Measurements from ENCODE around the gene CCDC34.

The CCDC34 gene

DNA sequence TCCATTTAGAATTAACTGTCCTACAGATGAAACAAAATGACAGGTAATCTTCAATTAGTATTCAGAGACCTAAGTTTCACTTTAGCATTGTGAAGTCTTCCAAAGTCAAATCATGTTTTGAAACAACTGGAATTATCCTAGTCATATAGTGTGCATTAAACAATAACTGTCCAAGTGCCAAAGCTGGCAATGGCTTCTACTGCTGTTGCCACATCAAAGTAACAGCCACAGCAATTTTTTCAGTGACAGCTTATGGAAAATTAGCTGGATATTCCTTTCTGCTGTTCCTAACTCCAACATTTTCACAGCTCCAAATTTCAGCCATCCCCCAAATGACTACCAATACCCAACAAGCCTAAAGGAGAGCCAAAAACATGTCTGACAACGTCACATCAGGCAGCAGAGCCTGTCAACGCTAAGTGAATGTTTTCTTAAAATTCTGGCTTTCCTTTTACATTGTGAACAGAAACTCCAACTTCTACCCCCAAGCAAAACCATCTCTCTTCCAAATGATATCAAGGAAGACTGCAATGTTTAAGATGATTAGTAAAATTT, 45.3 kb upstream of the CCDC34 start:
- no peak for DNase-seq (ENCODE audit: low spot score)
- TF ChIP-seq, protein P1, sequence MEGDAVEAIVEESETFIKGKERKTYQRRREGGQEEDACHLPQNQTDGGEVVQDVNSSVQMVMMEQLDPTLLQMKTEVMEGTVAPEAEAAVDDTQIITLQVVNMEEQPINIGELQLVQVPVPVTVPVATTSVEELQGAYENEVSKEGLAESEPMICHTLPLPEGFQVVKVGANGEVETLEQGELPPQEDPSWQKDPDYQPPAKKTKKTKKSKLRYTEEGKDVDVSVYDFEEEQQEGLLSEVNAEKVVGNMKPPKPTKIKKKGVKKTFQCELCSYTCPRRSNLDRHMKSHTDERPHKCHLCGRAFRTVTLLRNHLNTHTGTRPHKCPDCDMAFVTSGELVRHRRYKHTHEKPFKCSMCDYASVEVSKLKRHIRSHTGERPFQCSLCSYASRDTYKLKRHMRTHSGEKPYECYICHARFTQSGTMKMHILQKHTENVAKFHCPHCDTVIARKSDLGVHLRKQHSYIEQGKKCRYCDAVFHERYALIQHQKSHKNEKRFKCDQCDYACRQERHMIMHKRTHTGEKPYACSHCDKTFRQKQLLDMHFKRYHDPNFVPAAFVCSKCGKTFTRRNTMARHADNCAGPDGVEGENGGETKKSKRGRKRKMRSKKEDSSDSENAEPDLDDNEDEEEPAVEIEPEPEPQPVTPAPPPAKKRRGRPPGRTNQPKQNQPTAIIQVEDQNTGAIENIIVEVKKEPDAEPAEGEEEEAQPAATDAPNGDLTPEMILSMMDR (IDR thresholded peaks at IDR 0.05; ENCODE audit: extremely low read depth, missing control alignments): no peak

DNA sequence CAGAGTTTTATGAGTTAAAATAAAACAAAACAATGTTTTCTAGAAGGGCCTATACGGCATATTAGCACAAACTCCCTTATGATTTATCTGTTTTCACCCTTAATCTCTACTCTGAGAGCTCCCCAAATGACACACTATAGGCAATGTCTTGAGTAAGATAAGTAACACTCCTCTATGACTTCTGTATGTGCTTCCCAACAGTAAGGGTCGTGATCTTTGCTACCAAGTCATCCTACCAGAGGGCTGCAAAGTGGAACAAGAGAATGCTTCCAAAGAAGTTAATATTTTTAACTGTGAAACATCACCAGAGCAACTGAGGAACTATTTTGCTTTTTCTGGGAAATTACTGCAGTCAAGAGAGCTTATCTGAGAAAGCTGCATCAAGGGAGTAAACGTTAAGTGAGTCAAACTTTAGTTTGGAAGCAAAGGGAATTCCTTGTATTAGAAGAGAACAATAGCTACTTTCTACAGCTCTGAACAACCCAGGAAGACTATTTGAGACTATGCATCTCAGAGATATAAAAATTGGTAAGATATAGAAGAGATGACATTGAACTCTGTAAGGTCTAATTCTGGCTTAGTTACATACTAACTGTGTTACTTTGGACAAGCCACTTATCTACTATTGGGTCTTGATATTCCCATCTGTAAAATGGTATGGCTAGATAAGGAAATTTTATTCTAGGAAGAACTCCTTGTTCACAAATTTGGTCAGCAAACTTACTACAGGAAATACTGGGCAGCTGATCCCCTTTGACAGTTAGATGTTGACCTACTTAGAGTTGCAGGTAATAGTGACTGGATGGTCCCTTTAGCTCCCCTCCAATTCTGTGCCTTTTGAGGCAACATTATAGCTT, 43.7 kb upstream of the CCDC34 start:
- TF ChIP-seq, protein P1 (IDR thresholded peaks at IDR 0.05; ENCODE audit: extremely low read depth, missing control alignments): no peak

DNA sequence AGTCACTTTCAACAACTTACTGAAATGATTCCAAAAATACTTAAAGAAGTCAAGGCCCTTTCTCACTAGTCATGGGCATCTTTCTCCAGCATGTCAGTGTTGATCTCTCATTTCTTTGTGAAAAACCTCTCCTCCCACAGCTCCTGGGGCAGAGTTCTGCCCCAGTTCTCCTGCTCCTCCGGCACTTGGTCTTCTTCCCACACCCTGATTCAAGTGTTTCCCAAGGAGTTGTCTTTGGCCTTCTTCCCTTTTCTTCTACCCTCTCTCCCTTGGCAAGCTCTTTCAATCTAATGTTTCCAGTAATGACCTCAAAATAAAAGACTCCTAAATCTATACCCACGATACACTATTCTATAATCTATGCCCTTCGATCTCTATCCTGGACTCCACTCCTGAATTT, 42.1 kb upstream of the CCDC34 start:
- TF ChIP-seq, protein P1 (IDR thresholded peaks at IDR 0.05; ENCODE audit: extremely low read depth, missing control alignments): no peak
- DNase-seq (ENCODE audit: low spot score): no peak

More for the DNA sequence above, 43.7 kb upstream of the CCDC34 start:
- no peak for DNase-seq (ENCODE audit: low spot score)

DNA sequence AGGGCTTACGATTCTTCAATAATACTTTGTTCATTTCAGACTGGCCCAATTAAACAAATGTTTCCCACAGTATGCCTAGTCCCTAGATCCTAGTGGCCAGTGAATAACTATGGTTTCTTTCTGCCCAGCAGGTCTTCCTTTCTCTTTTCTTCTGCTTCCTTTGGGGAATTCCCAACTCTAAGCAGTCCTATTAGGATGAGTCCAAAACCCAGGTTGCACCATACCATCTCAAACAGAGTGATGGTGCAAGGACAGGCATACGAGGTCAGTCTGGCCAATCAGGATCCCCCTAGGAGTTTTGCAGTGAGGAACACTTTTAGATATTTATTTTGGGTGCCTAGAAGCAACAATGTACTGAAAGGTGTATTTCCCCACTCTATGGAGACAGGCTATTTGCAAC, 41.4 kb upstream of the CCDC34 start:
- no peak for DNase-seq (ENCODE audit: low spot score)
- TF ChIP-seq, protein P1 (IDR thresholded peaks at IDR 0.05; ENCODE audit: extremely low read depth, missing control alignments): no peak

DNA sequence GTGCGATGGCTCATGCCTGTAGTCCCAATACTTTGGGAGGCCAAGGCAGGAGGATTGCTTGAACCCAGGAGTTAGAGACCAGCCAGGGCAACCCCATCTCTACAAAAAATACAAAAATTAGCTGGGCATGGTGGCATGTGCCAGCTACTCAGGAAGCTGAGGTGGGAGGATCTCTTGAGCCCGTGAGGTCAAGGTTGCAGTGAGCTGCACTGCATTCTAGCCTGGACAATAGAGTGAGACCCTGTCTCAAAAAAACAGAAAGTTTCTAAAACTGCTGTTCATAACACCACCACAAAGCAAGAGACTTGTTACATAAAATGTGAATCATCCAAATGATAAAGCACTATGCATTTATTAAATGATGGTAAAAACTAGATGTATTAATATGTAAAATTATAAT, 40.2 kb upstream of the CCDC34 start:
- DNase-seq (ENCODE audit: low spot score): no peak
- TF ChIP-seq, protein P1 (IDR thresholded peaks at IDR 0.05; ENCODE audit: extremely low read depth, missing control alignments): no peak

DNA sequence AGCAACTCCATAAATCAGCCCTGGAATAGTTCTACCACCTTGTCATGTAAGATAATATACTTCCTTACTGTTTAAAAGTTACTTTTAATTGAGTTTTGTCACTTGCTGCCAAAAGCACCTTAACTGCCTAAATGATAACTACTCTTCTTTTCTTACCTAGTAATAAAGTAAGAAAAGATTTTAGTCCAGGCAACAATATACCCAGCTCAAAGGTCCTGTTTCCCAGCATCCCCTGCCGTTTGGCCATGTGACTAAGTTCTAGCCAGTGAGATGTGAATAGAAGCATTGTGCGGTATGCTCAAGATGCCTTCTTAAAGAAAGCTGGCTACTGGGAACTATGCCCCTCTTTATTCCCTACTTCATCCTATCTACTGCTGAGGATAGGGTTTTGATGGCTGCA, 39.4 kb upstream of the CCDC34 start:
- DNase-seq (ENCODE audit: low spot score): no peak
- TF ChIP-seq, protein P1 (IDR thresholded peaks at IDR 0.05; ENCODE audit: extremely low read depth, missing control alignments): no peak

DNA sequence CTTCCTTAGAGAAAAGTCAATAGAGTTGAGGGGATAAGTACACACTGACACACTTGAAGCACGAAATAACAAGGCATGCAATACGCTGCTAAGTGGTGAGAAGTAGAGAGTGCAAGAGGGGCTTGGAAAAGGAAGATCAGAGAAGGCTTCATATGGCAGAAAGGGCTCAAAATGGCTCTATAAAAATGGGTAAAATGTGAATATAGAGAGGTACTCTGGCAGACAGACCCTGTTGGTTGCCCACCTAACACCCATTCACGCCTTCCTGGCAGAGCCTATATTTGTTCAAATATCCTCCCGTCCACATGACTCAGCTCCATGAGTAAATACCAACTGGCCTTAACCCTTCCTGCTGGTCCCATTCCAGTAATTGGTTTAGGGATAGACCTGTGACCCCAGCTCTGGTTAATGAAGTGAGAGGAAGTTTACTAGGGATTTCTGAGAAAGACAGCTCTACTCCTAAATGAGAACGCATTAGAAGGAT, 38.9 kb upstream of the CCDC34 start:
- TF ChIP-seq, protein P1 (IDR thresholded peaks at IDR 0.05; ENCODE audit: extremely low read depth, missing control alignments): no peak
- no peak for DNase-seq (ENCODE audit: low spot score)
